Small intestine (tissue), 7 donors: Measurements from ENCODE around the gene HOXB4. TPM values are rescaled to one million over a fixed set of nuclear protein-coding genes. Genes with fewer than 3 reads are reported as not detected.
A peak's percentile ranks its signal among the peaks of the same experiment; 100 is the strongest.

Source experiments
- DNase-seq, 2 donors: peaks; one replicate each; pipeline versions ENCODE4 v3.0.0 to v3.0.0-alpha.2; 2013
- FAIRE-seq: peaks from 2 replicates; lab custom pipeline; 2012; peaks lifted over from hg19 to GRCh38; lab: Jason Lieb, UNC
- H3K27ac ChIP-seq, 3 donors: one replicate each; pipeline ENCODE4 v1.5.1; 2013; ENCODE audit warnings: low read length in 2 of 3, mild to moderate bottlenecking in 2 of 3, control low read depth in 1 of 3, inconsistent platforms in 1 of 3, low read depth in 1 of 3, moderate library complexity in 1 of 3
- H3K27me3 ChIP-seq, 3 donors: one replicate each; pipeline ENCODE4 v1.6.1; 2013; ENCODE audit warnings: low read length in 3 of 3, inconsistent platforms in 1 of 3; ENCODE audit not compliant: control insufficient read depth in 3 of 3, insufficient read depth in 3 of 3
- H3K36me3 ChIP-seq, 3 donors: one replicate each; pipeline ENCODE4 v1.6.1; 2013; ENCODE audit warnings: low read length in 3 of 3, inconsistent platforms in 1 of 3, low read depth in 1 of 3, mild to moderate bottlenecking in 1 of 3, moderate library complexity in 1 of 3; ENCODE audit not compliant: control insufficient read depth in 3 of 3, insufficient read depth in 2 of 3
- H3K4me1 ChIP-seq, 3 donors: one replicate each; pipeline ENCODE4 v1.6.1; 2013; ENCODE audit warnings: low read length in 2 of 3, inconsistent platforms in 1 of 3, low read depth in 1 of 3, mild to moderate bottlenecking in 1 of 3, moderate library complexity in 1 of 3; ENCODE audit not compliant: control insufficient read depth in 3 of 3, insufficient read depth in 2 of 3
- H3K4me3 ChIP-seq, 3 donors: one replicate each; pipeline ENCODE4 v1.5.1; 2013; ENCODE audit warnings: low read length in 3 of 3, control low read depth in 1 of 3, inconsistent platforms in 1 of 3, low read depth in 1 of 3, mild to moderate bottlenecking in 1 of 3, moderate library complexity in 1 of 3
- H3K9me3 ChIP-seq, 2 donors: one replicate each; pipeline ENCODE4 v1.6.1; 2013; ENCODE audit warnings: low read depth in 1 of 2, low read length in 1 of 2; ENCODE audit not compliant: control insufficient read depth in 2 of 2, insufficient read depth in 1 of 2
- WGBS, 3 donors: extraction: QIAGEN DNeasy Blood & Tissue Kit; methylation state at CpG; one replicate each; pipeline ENCODE4 v1.1.7; 2013; 5-methylcytosine and 5-hydroxymethylcytosine counted together
- polyA plus RNA-seq, 4 donors: library from polyadenylated mRNA; stranded (reverse) in 3 of 4; unstranded in 1 of 4; fragments of 200-250 nt in 3 of 4; fragments of 120-200 nt in 1 of 4; gene quantifications; one replicate each; pipeline versions ENCODE4 v1.2.1 to v1.2.3, GENCODE V29; 2013
- donor health status: healthy with polysubstance abuse.
- donor health status: control.
- donor health status: control.
- donor health status: Bipolar disorder and iron deficiency.
- donor health status: healthy.

HOXB4 gene
- polyA plus RNA-seq, 4 donors = 0.27 to 3.1 (median 2.2) TPM; not detected in 1

DNA sequence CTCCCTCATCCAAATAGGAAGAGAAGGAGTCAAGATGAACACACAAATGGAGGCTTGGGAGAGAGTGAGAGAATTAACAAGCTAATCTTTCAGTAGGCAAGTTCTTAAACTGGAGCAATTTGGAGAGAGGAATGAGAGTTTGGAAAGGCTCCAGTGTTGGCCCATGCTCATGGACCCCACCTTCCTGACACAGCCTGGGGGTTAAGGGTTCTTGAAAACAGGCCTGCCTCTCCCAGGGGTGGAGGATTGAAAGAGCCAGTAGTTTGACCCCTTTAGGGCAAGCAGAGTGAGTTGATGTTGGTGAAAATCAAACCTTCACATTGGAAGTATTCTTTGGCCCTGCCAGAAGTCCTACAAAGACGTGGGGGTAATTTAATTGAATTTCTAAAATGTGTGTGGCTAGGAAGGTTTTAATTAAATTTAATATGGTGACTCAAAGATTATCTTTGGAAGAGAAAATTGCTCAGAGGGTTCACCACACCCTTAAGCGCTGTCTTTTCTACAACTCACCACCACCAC is 6.1 kb upstream of the HOXB4 start:
- peaks cover 6 to 99% (median 9%) of the 10 kb centered on the region in 3 donors for H3K27me3 ChIP-seq
- no peak overlapping the region for H3K4me3 ChIP-seq
- H3K9me3 ChIP-seq = peaks cover 0 to 3% of the 10 kb centered on the region in 2 donors
- peaks cover 0 to 31% (median 2%) of the 10 kb centered on the region in 3 donors for H3K4me1 ChIP-seq
- H3K27ac ChIP-seq = peak overlapping the region in 2 of 3 donors; percentile 12 to 32
- DNase-seq = no peak
- FAIRE-seq = no peak
- no peaks in the 10 kb centered on the region for H3K36me3 ChIP-seq
- 14 to 42% (median 31%) methylated on average over 2 of the region's 2 CpGs for WGBS, 3 donors

DNA sequence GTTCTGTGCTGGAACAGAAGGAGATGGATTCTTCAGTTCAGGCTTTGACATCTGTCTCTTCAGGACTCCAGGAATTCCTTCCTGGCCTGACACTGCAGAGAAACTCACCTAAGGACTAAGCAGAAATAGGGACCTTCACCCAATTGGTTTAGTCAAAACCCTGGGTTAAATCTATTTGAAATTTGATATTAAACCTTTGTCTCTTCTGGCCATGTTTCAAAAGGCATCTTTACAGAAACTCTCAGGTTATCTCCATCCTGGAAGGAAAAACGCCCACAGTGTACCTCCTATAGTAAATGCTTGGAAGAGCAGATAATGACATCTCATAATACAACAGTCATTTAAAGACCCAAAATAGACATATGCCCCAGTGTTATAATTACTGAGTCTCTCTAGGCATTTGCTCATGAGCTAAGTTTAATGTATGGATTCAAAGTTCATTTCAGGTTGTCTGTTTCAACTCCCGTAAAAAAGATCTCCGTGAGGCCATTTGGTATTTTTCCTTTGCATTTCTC is 5.6 kb upstream of the HOXB4 start:
- no peak for DNase-seq
- peaks cover 6 to 99% (median 12%) of the 10 kb centered on the region in 3 donors for H3K27me3 ChIP-seq
- H3K36me3 ChIP-seq = no peaks in the 10 kb centered on the region
- H3K4me1 ChIP-seq = peaks cover 0 to 30% (median 2%) of the 10 kb centered on the region in 3 donors
- H3K9me3 ChIP-seq = peaks cover 0 to 3% of the 10 kb centered on the region in 2 donors
- no peak overlapping the region for H3K4me3 ChIP-seq
- WGBS, 3 donors = 23 to 58% (median 37%) methylated on average over 3 of the region's 3 CpGs
- H3K27ac ChIP-seq = peak overlapping the region in 2 of 3 donors; percentile 32 to 98
- no peak for FAIRE-seq

DNA sequence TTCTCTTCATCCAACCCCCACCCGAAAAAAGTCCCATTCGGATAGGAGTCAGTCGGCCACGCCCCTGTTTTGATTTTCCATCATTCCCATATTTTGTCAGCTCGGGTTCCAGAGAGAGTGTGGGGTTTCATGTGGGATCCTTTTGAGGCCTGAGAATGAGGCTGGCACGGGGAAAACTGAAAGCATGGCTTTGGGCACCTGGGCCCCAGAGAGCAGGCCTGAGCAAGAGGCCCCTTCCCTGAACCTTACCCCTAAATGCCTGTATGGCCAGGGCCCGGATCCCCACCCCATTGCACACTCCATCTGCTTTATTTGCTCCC is 4.6 kb upstream of the HOXB4 start:
- peaks cover 0 to 30% (median 2%) of the 10 kb centered on the region in 3 donors for H3K4me1 ChIP-seq
- peak overlapping the region in 2 of 3 donors; percentile 75 to 98 for H3K27ac ChIP-seq
- H3K9me3 ChIP-seq = peaks cover 0 to 3% of the 10 kb centered on the region in 2 donors
- H3K36me3 ChIP-seq = no peaks in the 10 kb centered on the region
- peaks cover 6 to 97% (median 12%) of the 10 kb centered on the region in 3 donors for H3K27me3 ChIP-seq
- DNase-seq (no peak), FAIRE-seq (no peak)
- 17 to 41% (median 22%) methylated on average over 7 of the region's 7 CpGs for WGBS, 3 donors
- peak overlapping the region in 1 of 3 donors; percentile 51 for H3K4me3 ChIP-seq

DNA sequence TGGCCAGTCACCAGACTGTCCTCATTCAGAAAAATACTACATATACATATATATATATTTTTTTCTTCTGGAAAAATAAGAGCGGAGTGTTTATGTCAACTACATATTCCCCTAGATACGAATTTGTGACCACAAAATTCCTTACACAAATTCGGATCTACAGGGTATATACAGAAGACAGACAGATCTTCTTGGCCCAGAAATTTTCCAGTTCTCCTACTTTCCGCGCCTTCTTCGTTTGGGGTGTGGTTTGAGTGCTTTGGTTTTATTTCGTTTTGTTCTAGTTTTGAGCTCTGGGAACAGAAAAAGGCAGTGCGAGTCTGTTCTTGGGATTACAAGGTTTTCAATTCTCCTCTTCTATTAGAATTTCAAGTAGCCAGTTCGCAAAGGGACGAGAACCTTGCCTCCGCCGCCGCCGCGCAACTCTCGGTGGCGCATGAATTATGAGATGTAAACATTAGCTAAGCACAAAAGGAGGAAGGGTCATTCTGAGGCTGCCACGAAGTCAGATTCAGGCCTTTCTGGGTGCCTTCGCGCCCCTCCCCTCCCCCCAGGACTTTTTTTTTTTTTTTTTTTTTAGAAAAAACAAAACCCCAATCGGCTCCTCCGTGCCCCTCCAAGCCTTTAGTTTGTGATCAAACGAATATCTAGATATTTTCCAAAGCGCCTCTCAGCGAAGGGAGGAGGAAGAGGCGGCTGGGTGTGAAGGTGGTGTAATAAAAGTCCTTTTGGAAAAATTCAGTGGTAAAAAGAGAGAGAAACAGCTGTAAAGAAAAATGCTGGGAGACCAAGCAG is 1.8 kb upstream of the HOXB4 start:
- DNase-seq = no peak
- H3K36me3 ChIP-seq = peaks cover 0 to 10% (median 0%) of the 10 kb centered on the region in 3 donors
- peaks cover 6 to 96% (median 10%) of the 10 kb centered on the region in 3 donors for H3K27me3 ChIP-seq
- peaks cover 0 to under 1% of the 10 kb centered on the region in 2 donors for H3K9me3 ChIP-seq
- 10 to 28% (median 24%) methylated on average over 26 of the region's 26 CpGs for WGBS, 3 donors
- H3K4me3 ChIP-seq = peak overlapping the region in 1 of 3 donors; percentile 43
- no peak for FAIRE-seq
- H3K4me1 ChIP-seq = peaks cover 0 to 28% (median 2%) of the 10 kb centered on the region in 3 donors
- peak overlapping the region in 2 of 3 donors; percentile 75 to 98 for H3K27ac ChIP-seq

DNA sequence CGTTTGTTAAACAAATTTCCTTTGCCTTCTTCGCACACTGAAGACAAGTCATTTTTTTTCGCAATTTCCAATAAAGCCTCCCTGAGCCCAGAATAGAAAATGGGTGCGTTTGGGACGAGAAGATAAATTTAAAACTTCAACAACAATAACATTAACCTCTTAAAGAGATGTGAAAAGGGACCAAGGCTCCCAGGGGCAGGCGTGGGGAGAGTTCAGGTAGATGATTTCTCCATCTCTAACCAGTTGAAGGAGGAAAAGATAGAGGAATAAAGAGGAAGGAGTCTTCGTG is 1.3 kb upstream of the HOXB4 start:
- FAIRE-seq = no peak
- 24 to 29% (median 28%) methylated on average over 7 of the region's 7 CpGs for WGBS, 3 donors
- peaks cover 6 to 96% (median 10%) of the 10 kb centered on the region in 3 donors for H3K27me3 ChIP-seq
- peak overlapping the region in 1 of 3 donors; percentile 43 for H3K4me3 ChIP-seq
- H3K9me3 ChIP-seq = no peaks in the 10 kb centered on the region
- H3K4me1 ChIP-seq = peaks cover 0 to 26% (median 2%) of the 10 kb centered on the region in 3 donors
- peaks cover 0 to 10% (median 0%) of the 10 kb centered on the region in 3 donors for H3K36me3 ChIP-seq
- DNase-seq = no peak
- H3K27ac ChIP-seq = peak overlapping the region in 2 of 3 donors; percentile 75 to 76

DNA sequence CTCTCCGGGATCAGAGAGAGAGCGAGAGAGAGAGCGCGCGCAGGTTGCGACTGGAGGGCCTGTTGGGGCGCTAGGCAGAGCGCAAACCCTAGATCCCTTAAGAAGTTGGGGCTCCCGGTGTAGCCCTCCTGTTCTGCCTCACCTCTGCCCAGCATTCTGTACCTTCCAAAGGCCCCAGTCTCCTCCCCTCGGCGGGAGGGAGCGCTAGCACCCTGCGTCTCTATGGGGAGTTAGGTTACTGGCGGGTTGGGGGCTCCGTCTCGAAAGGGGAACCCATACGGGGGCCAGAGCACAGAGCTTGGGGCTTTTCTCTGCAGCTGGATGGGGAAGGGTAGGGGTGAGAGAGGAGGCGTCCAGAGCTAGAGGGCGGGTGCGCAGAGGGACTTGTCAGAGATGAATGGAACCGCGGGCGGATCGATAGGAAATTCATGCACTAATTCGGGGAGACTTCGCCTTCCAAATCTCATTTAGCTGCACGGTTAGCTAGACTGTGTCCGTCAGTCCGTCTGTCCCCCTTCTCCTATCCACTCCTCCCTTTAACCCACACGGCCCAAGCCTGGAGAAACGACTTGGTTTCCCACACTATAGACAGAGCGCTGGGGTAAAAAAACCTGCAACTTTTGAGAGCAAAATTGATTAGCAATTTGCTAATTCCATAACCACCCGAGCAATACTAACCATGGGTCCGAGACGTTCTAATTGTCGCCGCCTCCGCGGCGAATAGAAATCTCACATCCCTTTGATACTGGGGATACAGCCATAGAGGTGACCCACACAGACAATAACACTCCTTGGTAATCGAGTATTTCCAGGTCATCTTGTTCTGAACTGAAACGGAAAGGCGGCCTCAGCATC is 693 bp upstream of the HOXB4 start:
- WGBS, 3 donors = 6 to 17% (median 14%) methylated on average over 43 of the region's 43 CpGs
- H3K9me3 ChIP-seq = no peaks in the 10 kb centered on the region
- H3K27me3 ChIP-seq = peaks cover 6 to 96% (median 10%) of the 10 kb centered on the region in 3 donors
- DNase-seq (no peak), FAIRE-seq (no peak)
- H3K36me3 ChIP-seq = peaks cover 0 to 12% (median 0%) of the 10 kb centered on the region in 3 donors
- H3K4me3 ChIP-seq = peak overlapping the region in 2 of 3 donors; percentile 43 to 53
- peak overlapping the region in 2 of 3 donors; percentile 75 to 76 for H3K27ac ChIP-seq
- H3K4me1 ChIP-seq = peaks cover 0 to 30% (median 2%) of the 10 kb centered on the region in 3 donors

DNA sequence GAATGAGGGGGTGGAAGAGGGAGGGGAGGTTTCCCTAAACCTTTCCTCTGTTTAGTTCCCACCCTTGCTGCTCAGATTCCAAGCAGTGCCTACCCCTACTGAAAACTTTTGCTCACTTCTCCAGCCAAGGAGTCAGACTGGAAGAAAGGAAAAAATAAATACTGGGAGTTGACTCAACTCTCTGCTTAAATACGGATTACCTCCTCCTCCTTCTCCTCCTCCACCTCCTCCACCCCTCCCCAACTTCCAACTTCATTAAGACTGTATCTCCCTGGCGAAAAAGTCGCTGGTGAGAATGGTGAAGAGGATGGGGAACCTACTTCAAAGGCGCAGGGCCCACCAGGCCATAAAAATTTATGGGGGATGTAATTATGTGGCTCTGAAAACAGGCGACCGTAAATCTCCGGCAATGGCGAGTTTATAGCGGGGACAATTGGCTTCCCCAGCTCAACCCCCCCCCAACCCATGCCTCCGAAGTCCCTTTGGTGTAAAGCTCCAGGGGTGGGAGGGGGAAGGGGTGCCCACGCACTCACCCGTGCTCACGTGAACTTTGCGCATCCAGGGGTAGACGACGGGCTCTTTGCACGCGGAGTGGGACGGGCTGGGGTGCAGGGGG is 712 bp downstream of the HOXB4 start:
- DNase-seq = no peak
- peaks cover 0 to 24% (median 0%) of the 10 kb centered on the region in 3 donors for H3K36me3 ChIP-seq
- peak overlapping the region in 2 of 3 donors; percentile 79 to 80 for H3K27ac ChIP-seq
- WGBS, 3 donors = 1 to 3% (median 2%) methylated on average over 16 to 19 of the region's 19 CpGs
- H3K4me1 ChIP-seq = peaks cover 0 to 31% (median 2%) of the 10 kb centered on the region in 3 donors
- no peak for FAIRE-seq
- peaks cover 6 to 96% (median 7%) of the 10 kb centered on the region in 3 donors for H3K27me3 ChIP-seq
- peak overlapping the region; percentile 33 to 54 (median 53) for H3K4me3 ChIP-seq
- H3K9me3 ChIP-seq = no peaks in the 10 kb centered on the region
